ENCODE results near the gene APBA2.
A peak's percentile ranks its signal among the peaks of the same experiment; 100 is the strongest.

Gene APBA2

GRCh38 chr15:29067949-29068348 is 182.2 kb downstream of the APBA2 start:
- no peak for DNase-seq

- DNase-seq = no peak
These were observed 184.9 kb downstream of the APBA2 start for GRCh38 chr15:29070471-29071231.

GRCh38 chr15:29071232-29071881 is 185.6 kb downstream of the APBA2 start:
- no peak for DNase-seq

- no peak for DNase-seq
These were observed 186.1 kb downstream of the APBA2 start for GRCh38 chr15:29071882-29072273.

GRCh38 chr15:29072444-29072843 is 186.7 kb downstream of the APBA2 start:
- no peak for DNase-seq

- DNase-seq = no peak
These were observed 188.3 kb downstream of the APBA2 start for GRCh38 chr15:29074045-29074444.

- DNase-seq = no peak
These were observed 192.8 kb downstream of the APBA2 start for GRCh38 chr15:29078541-29078940.

GRCh38 chr15:29079479-29079878 is 193.7 kb downstream of the APBA2 start:
- DNase-seq = no peak

- DNase-seq = no peak
These were observed 196.0 kb downstream of the APBA2 start for GRCh38 chr15:29081781-29082180.

- no peak for DNase-seq
These were observed 197.4 kb downstream of the APBA2 start for GRCh38 chr15:29083161-29083560.

GRCh38 chr15:29083858-29084257 is 198.1 kb downstream of the APBA2 start:
- no peak for DNase-seq

- DNase-seq = no peak
These were observed 200.2 kb downstream of the APBA2 start for GRCh38 chr15:29086001-29086400.

- DNase-seq = no peak
These were observed 201.1 kb downstream of the APBA2 start for GRCh38 chr15:29086891-29087290.

- no peak for DNase-seq
These were observed 201.9 kb downstream of the APBA2 start for GRCh38 chr15:29087521-29088285.

GRCh38 chr15:29088666-29089065 is 202.9 kb downstream of the APBA2 start:
- no peak for DNase-seq

GRCh38 chr15:29089731-29090616 is 204.2 kb downstream of the APBA2 start:
- DNase-seq = peak; percentile 57 to 80

GRCh38 chr15:29090617-29091466 is 205.1 kb downstream of the APBA2 start:
- DNase-seq = peak; percentile 40 to 53

GRCh38 chr15:29091666-29092065 is 205.9 kb downstream of the APBA2 start:
- no peak for DNase-seq

- DNase-seq = no peak
These were observed 206.7 kb downstream of the APBA2 start for GRCh38 chr15:29092376-29093064.

GRCh38 chr15:29093065-29093435 is 207.3 kb downstream of the APBA2 start:
- no peak for DNase-seq

- DNase-seq = no peak
These were observed 208.0 kb downstream of the APBA2 start for GRCh38 chr15:29093696-29094343.

Data from Kasumi-1 (cell line).